ENCODE data around the gene KIF5B. TPM values are rescaled to one million over a fixed set of nuclear protein-coding genes. Genes with fewer than 3 reads are reported as not detected.

Gene KIF5B
- total RNA-seq, 1 experiment from 2014 or later = 63.2 TPM

GRCh38 chr10:32031920-32032319, 24.3 kb downstream of the KIF5B start (continued):
- no peak for TF ChIP-seq FOXK1 (CRISPR knock-in tag; IDR thresholded peaks at IDR 0.05)

- DNase-seq (ENCODE audit: low spot score) = no peak
- Mint-ChIP-seq H3K4me1 (0 out of 2 replicates have a peak, but pooled peaks cover 8% of the 10 kb centered on the region), H3K9me3 (no peaks in the 10 kb centered on the region), H3K4me3 (no peak overlapping the region), H3K36me3 (peaks cover 93% of the 10 kb centered on the region), H3K27ac (peak overlapping the region; percentile 5; the same call in 1 of the 2 replicates), H3K27me3 (ENCODE audit: low read depth) (no peaks in the 10 kb centered on the region)
- ChIA-PET POLR2A (no interaction called here), CTCF (no interaction called here)
- TF ChIP-seq JAZF1 (CRISPR knock-in tag; IDR thresholded peaks at IDR 0.05) (no peak), ZNF425 (CRISPR knock-in tag; conservative IDR thresholded peaks at IDR 0.05) (no peak), ZNF138 (CRISPR knock-in tag; conservative IDR thresholded peaks at IDR 0.05) (no peak), CREB1 (CRISPR knock-in tag; IDR thresholded peaks at IDR 0.05) (no peak), IRF1 (CRISPR knock-in tag; IDR thresholded peaks at IDR 0.05) (no peak), SMAD3 (CRISPR knock-in tag; IDR thresholded peaks at IDR 0.05; ENCODE audit: borderline replicate concordance) (no peak), ZNF671 (CRISPR knock-in tag; IDR thresholded peaks at IDR 0.05) (no peak), HMGXB4 (CRISPR knock-in tag; IDR thresholded peaks at IDR 0.05) (no peak), GRHL2 (CRISPR knock-in tag; IDR thresholded peaks at IDR 0.05; ENCODE audit: insufficient replicate concordance, severe bottlenecking) (no peak), FOXK1 (CRISPR knock-in tag; IDR thresholded peaks at IDR 0.05) (no peak), ZNF121 (CRISPR knock-in tag; IDR thresholded peaks at IDR 0.05) (no peak), ZNF317 (CRISPR knock-in tag; IDR thresholded peaks at IDR 0.05; ENCODE audit: borderline replicate concordance, low read depth) (no peak)
- TF ChIP-seq, protein P1, sequence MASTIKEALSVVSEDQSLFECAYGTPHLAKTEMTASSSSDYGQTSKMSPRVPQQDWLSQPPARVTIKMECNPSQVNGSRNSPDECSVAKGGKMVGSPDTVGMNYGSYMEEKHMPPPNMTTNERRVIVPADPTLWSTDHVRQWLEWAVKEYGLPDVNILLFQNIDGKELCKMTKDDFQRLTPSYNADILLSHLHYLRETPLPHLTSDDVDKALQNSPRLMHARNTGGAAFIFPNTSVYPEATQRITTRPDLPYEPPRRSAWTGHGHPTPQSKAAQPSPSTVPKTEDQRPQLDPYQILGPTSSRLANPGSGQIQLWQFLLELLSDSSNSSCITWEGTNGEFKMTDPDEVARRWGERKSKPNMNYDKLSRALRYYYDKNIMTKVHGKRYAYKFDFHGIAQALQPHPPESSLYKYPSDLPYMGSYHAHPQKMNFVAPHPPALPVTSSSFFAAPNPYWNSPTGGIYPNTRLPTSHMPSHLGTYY (CRISPR knock-in tag; IDR thresholded peaks at IDR 0.05) = no peak
- TF ChIP-seq, protein P2, sequence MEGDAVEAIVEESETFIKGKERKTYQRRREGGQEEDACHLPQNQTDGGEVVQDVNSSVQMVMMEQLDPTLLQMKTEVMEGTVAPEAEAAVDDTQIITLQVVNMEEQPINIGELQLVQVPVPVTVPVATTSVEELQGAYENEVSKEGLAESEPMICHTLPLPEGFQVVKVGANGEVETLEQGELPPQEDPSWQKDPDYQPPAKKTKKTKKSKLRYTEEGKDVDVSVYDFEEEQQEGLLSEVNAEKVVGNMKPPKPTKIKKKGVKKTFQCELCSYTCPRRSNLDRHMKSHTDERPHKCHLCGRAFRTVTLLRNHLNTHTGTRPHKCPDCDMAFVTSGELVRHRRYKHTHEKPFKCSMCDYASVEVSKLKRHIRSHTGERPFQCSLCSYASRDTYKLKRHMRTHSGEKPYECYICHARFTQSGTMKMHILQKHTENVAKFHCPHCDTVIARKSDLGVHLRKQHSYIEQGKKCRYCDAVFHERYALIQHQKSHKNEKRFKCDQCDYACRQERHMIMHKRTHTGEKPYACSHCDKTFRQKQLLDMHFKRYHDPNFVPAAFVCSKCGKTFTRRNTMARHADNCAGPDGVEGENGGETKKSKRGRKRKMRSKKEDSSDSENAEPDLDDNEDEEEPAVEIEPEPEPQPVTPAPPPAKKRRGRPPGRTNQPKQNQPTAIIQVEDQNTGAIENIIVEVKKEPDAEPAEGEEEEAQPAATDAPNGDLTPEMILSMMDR (IDR thresholded peaks at IDR 0.05) = no peak
- TF ChIP-seq, protein P3, sequence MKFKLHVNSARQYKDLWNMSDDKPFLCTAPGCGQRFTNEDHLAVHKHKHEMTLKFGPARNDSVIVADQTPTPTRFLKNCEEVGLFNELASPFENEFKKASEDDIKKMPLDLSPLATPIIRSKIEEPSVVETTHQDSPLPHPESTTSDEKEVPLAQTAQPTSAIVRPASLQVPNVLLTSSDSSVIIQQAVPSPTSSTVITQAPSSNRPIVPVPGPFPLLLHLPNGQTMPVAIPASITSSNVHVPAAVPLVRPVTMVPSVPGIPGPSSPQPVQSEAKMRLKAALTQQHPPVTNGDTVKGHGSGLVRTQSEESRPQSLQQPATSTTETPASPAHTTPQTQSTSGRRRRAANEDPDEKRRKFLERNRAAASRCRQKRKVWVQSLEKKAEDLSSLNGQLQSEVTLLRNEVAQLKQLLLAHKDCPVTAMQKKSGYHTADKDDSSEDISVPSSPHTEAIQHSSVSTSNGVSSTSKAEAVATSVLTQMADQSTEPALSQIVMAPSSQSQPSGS (CRISPR knock-in tag; IDR thresholded peaks at IDR 0.05; ENCODE audit: borderline replicate concordance, low read depth) = no peak
- TF ChIP-seq, protein P4, sequence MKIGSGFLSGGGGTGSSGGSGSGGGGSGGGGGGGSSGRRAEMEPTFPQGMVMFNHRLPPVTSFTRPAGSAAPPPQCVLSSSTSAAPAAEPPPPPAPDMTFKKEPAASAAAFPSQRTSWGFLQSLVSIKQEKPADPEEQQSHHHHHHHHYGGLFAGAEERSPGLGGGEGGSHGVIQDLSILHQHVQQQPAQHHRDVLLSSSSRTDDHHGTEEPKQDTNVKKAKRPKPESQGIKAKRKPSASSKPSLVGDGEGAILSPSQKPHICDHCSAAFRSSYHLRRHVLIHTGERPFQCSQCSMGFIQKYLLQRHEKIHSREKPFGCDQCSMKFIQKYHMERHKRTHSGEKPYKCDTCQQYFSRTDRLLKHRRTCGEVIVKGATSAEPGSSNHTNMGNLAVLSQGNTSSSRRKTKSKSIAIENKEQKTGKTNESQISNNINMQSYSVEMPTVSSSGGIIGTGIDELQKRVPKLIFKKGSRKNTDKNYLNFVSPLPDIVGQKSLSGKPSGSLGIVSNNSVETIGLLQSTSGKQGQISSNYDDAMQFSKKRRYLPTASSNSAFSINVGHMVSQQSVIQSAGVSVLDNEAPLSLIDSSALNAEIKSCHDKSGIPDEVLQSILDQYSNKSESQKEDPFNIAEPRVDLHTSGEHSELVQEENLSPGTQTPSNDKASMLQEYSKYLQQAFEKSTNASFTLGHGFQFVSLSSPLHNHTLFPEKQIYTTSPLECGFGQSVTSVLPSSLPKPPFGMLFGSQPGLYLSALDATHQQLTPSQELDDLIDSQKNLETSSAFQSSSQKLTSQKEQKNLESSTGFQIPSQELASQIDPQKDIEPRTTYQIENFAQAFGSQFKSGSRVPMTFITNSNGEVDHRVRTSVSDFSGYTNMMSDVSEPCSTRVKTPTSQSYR (CRISPR knock-in tag; IDR thresholded peaks at IDR 0.05) = no peak
- ATAC-seq = no peak
Observed at GRCh38 chr10:32031424-32031823, 24.8 kb downstream of the KIF5B start.
